Activated CD4-positive, alpha-beta T cell treated with anti-CD3 and anti-CD28 coated beads for 24 hours (primary cell): Measurements from ENCODE around the gene CBFA2T3.

Experiments used
- DNase-seq, 2 donors: peaks; one replicate each; pipeline ENCODE4 v3.0.0-alpha.2; 2020; ENCODE audit warnings: low read depth in 2 of 2

Gene CBFA2T3

DNA sequence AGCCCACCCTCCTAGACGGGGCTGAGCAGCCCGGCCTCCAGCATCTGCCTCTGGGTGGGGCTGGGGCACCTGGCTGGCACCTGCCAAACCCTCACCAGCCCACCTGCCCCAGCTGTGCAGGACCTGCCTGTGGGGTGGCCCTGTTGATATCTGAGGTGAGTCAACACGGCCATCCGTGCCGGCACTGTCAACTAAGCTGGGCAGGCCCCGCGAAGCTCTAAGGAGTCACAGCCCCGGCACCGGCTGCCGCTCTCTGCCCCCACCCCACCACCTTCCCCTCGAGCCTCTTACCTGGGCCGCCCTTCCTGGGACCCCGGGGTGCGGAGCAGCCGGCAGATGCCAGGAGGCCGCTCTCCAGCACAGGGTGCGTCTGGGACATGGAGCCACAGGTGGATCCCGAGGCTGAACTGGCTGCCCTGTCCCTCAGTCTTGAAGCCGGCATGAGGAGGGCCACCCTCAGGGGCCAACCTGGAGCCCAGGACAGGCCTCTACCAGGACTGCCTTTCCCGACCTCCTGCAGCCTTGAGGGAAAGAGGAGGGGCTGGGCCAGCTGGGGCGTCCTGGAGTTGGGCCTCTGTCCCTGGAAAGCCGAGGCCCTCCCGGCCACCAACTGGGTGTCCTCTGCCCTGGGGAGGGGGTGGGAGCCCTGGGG is 515 bp downstream of the CBFA2T3 start:
- no peak for DNase-seq

DNA sequence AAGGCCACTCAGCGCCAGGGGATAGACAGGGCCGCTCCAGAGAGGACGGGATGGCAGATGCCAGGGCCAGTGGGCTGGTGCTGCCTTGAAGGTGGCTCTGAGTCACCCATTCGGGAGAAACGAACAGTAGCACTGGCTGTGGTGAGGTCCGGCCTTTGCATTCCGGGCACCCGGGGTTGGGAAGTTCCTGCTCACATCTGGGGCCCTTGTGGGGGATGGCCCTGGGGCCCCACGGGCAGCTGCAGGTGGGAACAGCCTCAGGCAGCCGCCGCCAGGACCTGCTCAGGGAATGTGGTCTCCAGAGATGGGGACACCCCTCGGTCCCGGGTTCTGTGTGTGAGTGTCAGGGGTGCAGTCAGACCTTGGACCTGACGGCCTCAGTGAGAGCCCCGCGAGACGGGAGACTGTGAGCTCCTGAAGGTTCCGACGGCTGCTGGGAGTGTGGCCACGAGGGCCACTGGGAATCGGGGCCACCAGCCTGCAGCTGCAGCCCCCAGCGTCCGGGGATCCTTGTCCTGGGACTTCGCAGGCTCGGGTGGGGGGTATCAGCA is 1.4 kb downstream of the CBFA2T3 start:
- no peak for DNase-seq

DNA sequence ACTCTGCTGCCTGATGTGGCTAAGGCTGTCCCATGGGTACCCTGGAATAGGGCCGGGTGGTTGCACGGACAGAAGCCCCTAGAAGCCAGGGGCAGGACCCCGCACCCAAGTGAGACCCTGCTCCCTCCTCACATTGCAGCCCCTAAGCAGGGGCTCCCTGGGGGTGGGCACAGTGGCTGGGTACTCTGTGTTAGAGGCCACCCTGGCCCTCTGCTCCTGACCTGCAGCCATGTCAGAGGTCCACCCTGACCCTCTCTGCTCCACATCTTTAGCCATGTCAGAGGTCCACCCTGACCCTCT is 2.1 kb downstream of the CBFA2T3 start:
- no peak for DNase-seq

DNA sequence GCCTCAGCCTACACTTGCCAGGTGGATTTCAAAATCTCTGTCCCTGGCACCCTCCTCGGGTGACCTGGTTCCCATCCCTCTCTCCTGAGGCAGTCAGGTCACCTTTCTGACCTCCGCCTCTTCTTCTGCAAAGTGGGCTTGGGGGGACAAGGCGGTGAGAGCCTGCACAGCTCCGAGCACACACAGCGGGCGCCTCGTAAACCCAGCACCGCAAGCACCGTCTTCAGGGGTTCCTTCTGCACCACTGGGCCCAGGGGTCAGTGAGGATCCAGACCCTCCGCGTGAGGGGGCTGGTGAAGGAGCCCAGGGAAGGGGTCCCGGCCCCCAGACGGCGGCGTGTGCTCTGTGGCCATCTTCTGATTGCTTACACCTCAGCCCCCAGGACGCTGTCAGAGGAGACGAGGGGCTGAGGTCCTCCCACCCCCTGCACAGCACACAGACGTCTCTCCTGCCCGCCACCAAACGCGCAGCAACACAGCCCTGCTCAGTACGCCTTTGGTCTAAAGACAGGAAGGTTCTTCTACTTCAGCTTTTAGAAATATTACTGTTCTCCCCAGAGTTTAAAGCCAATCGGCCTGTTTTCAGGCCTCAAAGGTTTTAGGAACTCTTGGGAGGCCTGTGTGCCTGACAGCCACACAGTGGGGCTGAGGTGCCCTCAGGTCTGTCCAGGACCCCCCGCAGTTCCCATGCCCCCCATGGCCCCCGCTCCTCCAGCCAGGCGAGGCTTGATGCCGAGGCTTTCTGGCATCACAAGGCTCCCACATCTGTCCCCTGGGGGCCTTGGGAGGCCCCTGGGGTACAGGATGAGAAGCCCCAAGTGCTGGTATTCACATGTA is 2.7 kb downstream of the CBFA2T3 start:
- DNase-seq, result no peak

DNA sequence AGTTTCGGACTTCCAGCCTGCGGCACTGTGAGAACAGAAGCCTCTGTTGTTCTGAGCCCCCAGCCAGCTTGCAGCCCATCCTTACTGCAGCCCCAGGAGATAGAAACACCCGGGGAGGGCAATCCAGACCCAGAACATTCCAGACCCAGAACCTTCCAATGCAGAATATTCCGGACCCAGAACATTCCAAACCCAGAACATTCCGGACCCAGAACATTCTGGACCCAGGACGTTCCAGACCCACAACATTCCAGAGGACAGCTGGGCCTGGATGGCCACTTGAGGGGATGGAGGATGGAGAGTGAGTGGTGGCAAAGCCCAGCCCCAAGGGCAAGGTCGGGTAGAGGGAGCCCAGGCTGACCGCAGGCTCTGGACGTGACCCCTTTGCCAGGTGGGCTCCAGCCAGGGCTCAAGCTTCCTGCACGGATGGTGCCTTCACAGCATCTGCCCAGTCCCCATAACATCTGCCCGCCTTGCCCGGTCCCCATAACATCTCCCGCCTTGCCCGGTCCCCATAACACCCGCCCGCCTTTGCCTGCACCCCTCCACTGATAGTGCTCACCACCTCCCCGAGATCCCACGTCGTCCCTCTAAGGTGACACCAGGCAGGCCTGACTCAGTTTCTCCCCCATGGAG is 3.5 kb downstream of the CBFA2T3 start:
- DNase-seq, result no peak

DNA sequence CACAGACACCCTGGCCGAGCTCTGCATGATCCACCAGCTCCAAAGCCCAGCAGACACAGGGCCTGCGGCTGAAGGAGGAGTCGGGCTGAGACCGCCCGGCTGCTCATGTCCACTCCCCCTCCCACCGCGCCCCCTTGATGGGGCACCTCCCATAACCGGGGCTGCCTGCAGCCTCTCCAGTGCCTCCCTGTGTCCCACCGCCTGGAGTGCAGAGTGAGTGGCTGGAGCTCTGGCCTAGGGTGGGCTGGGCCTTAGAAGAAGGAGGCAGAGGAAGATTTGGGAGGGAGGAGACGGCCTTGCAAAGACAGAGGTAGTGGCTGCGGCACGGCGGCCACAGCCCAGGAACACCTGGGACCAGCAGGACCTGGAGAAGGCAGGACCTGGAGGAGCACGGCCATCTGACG is 4.0 kb downstream of the CBFA2T3 start:
- DNase-seq, result no peak

DNA sequence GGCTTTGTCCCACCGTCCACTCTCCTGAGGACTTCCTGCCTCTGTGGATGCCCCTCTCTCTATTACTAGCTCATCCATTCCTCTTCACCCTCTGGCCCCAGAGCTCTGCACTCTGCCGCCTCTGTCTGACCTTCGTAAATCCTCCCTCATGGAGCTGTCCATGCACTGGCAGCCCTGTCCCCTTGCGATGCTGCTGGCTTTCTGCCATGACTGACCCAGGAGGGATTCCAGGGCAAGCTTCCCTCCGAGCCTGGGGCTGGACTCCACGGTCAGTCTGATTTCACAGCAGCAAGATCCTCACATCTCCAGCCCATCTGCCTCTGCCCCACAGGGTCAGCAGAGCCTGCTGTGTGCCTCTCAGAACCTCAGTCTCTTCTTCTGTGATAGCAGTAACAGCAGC is 4.7 kb downstream of the CBFA2T3 start:
- no peak for DNase-seq

DNA sequence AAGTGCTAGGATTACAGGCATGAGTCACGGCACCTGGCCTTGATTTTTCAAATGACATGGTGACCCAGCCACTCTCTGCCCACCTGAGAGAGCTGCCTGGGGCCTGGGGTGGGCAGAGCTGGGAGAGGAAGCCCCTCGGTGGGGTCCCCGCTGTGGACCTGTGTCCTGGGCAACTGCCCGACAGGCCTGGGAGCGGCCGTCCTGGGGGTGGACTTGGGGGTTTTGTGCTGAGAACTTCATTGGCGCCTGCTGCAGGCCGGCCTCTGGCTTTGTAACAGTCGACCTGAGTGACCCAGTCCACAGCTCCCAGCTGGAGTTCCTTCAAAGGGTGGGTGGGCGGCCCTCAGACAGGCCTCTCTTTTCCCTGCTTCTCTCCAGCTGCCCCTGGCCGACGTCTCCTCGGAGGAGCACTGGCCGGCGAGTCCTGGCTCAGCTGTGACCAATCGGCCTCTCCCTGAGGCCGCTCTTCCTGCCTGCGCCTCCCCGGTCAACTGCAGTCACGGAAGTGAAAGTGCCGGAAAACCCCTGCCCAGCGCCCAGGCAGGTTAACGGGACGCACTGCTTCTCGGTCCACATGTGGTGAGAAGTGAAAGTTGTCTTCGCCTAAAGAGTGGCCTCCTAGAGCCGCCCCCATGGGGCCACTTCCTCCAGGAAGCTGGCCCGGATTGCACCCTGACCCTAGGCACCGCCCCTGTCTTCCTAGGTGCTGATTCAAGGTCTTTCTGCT is 5.5 kb downstream of the CBFA2T3 start:
- DNase-seq, result no peak

DNA sequence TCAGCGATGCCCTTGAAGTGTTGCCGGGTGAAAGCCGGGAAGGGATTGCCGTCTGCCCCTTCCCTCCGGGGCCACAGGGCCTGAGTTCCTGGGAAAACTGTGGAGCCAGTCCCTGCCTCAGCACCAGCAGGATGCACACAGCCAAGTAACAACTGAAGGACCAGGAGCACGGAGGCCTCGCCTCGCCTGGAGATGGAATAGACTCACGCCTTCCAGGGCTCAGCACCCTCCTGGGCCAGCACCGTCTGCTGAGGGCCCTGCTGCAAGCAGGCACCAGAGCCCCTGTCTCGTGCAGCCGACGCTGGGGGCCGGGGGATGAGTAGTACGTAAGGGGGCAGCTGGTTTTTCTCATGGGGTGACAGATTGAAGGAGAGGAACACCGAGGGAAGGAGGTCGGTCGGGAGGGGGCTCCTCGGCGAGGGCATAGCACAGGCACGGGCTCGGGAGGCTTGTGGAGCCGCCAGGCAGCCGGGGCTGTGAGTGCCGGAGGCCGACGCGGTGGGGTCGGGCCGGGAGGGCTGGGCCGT is 6.4 kb downstream of the CBFA2T3 start:
- no peak for DNase-seq

DNA sequence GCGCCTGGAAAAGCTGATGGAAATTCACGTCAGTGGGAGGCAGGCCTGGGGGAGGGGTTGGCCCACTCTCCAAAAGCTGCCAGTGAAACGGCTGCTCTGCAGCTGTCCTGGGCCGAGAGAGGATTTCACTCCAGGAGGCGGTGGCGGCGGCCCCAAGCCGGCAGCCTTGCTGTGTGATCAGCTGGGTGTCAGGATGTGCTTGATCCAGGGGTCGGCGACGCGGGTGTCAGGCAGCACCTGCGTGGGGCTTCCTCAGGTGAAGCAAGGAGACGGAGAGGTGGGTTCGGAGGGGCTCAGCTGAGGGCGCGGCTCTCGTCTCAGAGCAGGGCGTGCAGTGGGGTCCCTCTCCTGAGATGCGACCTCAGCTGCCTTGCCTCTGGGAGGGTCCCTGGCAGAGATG is 7.0 kb downstream of the CBFA2T3 start:
- DNase-seq, result no peak

DNA sequence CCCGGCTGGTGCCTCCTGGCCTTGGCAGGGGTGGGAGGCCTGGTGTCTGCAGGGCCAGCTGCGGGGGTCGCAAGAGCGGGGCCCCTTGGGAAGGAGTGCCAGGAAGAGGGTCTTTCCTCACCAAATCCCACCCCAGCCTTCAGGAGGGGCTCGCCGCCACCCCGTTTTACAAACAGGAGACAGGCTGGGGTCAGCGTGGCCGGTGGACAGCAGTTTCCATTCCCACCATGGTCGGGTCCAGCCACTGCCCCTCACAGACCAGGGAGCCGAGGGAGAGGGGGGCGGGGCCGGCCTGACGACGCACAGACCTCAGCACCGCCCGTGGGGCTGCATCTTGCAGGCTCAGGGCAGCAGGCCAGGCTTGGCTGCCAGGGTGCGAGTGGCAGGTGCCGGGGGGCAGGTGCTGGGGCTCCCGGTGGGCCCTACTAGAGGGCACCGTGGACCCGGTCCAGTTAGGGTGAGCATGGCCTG is 7.6 kb downstream of the CBFA2T3 start:
- DNase-seq, result no peak

DNA sequence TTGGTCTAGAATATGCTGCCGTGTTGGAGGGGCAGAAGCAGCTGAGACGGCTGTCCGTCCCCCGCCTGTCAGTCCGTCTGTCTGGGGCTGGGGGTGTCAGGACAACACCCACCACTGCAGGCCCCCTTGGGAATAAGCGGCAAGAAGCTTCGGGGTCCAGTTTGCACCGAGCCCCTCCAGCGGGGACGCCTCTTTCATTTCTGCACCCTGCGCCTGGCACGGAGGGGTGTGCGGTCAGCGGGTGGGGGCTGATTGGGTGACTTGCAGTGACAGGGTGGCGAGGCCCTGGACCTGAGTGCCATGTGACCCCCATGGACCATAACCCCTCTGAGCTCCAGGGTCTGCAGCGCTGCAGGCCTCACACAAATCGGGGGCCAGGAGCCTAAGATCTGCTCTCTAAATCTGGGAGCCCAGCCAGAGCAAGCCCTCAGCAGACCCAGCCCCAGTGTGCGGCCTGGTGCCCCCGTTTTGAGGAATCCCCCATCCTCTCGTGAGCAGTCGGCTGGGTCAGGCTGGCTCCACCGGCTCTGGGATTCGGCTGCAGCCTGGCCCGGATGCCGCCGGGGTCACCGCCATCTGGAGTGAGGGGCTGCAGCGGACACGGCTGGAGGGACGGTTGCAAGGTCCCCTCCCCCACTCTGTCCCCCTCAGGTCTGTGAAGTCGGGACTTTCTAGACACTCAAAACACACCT is 8.3 kb downstream of the CBFA2T3 start:
- no peak for DNase-seq

DNA sequence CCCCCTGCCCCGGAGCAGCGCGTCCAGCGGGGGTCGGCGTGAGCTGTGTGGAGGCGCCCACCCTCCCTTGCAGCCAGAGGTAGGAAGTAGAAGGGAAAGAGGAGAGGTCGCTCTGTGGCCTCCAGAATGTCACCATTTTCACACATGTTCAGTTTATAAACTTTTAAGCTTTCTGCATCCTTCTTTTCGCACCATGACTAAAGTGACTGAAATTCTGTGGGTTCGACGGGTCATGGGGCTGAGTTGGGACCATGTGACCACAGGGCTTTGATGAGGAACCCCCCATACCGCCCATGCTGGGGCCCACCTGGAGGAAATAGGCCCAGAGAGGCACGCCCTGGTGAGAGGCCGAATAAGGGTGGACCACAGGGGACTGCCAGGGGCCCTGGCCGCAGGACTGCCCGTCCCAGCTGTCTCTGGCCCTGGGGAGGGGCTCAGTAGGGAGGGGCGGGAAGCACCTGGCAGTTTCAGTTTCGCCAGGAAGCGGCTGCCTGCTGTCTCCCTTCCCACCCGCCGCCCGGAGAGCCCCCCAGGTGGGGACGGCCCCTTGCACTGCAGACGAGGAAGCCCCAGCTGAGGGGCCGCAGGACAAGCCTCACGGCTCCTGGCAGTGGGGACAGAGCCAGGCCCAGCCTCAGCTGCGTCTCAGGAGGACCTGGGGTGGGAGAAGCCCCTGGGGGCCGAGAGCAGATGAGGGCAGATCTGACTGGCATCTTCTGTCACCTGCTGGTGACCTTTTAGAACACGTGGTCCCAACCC is 9.0 kb downstream of the CBFA2T3 start:
- no peak for DNase-seq

DNA sequence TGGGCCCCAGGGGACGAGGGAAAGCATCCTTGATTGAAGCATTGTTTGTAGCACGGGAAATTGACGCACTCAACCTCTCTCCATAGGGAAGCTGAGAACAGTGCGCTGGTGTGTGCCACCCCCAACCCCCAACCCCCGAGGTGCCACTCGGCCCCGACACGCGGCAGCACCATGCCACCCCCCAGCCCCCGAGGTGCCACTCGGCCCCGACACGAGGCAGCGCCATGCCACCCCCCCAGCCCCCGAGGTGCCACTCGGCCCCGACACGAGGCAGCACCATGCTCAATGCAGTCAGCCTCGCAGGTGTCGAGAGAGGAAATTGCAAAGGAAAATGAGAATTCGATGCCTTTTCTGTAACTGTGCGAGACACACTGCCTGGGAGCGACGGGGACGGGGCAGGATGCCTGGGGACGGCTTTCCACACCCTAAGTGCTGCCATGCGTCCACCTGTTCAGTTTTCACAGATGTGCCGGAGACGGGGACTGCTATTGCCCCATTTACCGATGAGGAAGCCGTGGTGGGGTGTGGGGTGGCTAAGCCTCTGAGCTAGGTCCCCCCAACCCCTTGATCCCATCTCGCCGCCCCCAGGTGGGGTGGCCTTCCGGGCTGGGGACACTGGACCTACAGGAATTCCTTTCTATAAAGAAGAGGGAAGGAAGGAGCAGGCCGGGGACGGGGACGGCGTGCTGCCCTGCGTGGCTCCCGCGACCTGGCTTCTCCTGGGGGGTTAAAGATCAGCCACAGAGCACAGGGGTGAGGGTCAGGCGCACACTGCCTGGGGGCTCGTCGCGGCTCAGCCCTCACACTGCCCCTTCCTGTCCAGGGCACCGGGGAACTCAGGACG is 9.8 kb downstream of the CBFA2T3 start:
- no peak for DNase-seq

DNA sequence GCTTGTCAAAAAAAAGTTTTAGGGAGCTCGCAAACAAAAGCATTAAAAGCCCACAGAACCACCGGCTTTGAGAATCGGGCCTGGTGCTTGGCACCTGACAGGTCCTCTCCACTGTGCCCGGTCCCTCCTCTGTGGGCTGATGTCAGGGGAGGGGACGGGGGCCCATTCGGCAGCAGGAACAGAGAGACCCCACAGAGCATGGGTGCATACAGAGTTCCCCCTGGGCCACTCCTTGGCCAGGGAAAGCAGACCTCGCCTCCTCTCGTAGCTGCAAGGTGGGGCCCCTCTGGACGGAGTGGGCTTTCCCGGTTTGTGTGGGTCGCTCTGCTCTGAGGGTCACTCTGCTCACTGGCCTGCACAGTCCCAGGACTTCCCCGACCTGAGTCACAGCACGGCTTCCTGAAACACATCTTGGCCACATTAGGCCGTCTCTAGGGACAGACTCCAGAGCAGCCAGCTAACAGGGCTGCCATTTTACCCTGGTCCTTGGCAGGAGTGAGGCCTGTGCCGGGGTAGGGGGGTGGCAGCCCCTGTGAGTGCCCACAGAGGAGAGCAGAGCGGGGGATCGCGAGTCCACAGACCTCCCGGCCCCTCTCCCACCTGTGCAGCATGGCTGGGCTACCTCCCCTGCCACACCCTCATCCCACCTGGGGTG is 11.1 kb downstream of the CBFA2T3 start:
- no peak for DNase-seq

DNA sequence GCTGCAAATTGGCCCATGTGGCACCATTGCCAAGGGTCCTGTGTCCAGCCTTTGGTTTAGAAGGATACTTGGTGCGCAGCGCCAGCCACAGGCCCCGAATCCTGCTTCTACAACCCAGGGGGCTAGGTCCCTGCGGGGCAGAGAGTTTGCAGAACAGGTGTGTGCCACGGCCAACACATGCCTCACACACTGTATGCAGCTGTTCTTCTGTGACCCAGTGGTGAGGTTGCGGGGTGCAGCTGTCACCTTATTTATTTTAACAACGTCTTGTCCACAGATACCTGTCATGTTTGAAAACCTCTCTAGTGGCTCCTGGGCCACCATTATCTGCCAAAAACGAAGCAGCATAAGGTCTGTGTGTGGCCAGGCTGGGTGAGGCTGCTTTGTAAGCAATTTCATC is 11.6 kb downstream of the CBFA2T3 start:
- no peak for DNase-seq

DNA sequence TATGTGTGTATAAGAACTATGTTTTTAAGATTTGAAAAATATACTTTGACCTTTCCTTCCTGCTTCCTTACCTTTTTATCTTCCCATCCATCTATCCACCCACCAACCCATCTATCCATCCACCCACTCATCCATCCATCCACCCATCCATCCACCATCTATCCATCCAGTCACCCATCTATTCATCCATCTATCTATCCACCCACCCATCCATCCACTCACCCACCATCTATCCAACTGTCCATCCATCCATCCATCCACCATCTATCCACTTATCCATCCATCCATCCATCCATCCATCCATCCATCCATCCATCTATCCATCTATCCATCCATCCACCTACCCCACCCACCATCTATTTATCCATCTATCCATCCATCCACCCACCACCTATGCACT is 12.4 kb downstream of the CBFA2T3 start:
- DNase-seq, result no peak

DNA sequence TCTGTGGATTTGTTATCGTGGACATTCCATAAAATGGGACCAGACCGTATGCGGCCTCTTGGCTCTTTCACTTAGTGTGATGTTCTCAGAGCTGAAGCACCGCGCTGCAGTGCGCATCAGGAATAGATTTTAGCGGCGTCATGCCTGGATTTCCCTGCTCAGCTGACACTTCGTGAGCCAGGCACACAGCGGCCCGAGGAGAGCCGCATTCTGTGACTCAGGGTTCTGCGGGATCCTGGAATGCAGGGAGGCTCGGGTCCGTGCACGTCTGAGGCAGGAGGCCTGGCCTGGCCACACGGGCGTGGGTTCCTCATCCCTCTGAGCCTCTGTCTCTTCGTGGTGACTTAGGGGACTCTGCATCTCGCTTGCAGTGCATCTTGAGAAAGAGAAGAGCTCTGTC is 13.4 kb downstream of the CBFA2T3 start:
- no peak for DNase-seq
